Measurements from ENCODE around the gene ZKSCAN3. TPM values are rescaled to one million over a fixed set of nuclear protein-coding genes. Genes with fewer than 3 reads are reported as not detected.

ZKSCAN3 gene
- total and polyA plus RNA-seq, 2 of the 8 experiments (the other 6 are each of a cell fraction or from before 2014, with no cell fraction given), result 2.7 to 9.8 TPM

DNA sequence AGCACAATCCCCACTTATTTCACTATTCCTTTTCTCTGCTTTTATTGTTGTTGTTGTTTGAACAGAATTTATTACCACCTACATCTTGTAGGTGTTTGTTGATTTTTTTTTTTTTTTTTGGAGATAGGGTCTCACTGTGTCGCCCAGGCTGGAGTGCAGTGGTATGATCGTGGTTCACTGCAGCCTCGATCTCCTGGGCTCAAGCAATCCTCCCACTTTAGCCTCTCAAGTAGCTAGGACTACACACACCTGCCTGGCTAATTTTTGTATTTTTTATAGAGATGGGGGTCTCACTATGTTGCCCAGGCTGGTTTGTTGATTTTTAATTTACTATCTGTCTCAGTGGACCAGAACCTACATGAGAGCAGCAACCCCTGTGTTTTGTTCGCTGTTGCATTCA is 46.2 kb downstream of the ZKSCAN3 start:
- CTCF ChIA-PET (ENCODE audit: partially characterized antibody), result interaction anchor here (0.7 to 1.3 kb wide), 3 partner anchors 12 to 40 kb away, joined by 3 to 4 read pairs (median 3); no protein-coding TSS in a partner anchor
- H2BK5ac ChIP-seq (ENCODE audit: low read depth, low read length), result no peak overlapping the region
- no peak overlapping the region for H3K14ac ChIP-seq (ENCODE audit: insufficient read length)
- H3K18ac ChIP-seq (ENCODE audit: extremely low read depth, low read length), result no peak overlapping the region
- H3K27me3 ChIP-seq (replicated peaks in 1 of 4; ENCODE audit: control insufficient read depth in 3 of 4, extremely low read depth in 1 of 4, insufficient read depth in 3 of 4, low read length in 3 of 4), result no peaks in the 10 kb centered on the region
- H3K36me3 ChIP-seq (ENCODE audit: control insufficient read depth in 2 of 4, insufficient read depth in 4 of 4, low read length in 3 of 4), result peaks cover 9 to 48% (median 26%) of the 10 kb centered on the region in 4 experiments
- no peak overlapping the region for H3K4ac ChIP-seq (replicated peaks; ENCODE audit: insufficient read length, low read depth, low read length)
- no peak overlapping the region for H3K9ac ChIP-seq (replicated peaks in 1 of 4; ENCODE audit: extremely low read depth in 1 of 4, low read depth in 3 of 4, low read length in 3 of 4)
- no peak for DNase-seq (ENCODE audit: low read depth in 1 of 2, low spot score in 2 of 2)
- peaks cover 0 to 56% of the 10 kb centered on the region in 2 experiments; a peak in 3 of 4 replicates for H3K79me2 ChIP-seq (ENCODE audit: control insufficient read depth in 1 of 2, insufficient read depth in 2 of 2, low read length in 2 of 2)
- H3K23ac ChIP-seq (ENCODE audit: insufficient read length), result no peak overlapping the region
- H2BK15ac ChIP-seq (ENCODE audit: low read length), result no peak overlapping the region
- H3K23me2 ChIP-seq (ENCODE audit: low read depth, low read length), result no peaks in the 10 kb centered on the region
- H2AK5ac ChIP-seq (ENCODE audit: low read depth, low read length), result no peak overlapping the region
- H3K4me1 ChIP-seq (replicated peaks in 1 of 4; ENCODE audit: control insufficient read depth in 3 of 4, insufficient read depth in 4 of 4, low read length in 3 of 4), result peaks cover 0 to 2% (median 0%) of the 10 kb centered on the region in 4 experiments; a peak in 4 of 7 replicates
- no peak overlapping the region for H3K4me3 ChIP-seq (ENCODE audit: extremely low read depth in 1 of 4, insufficient read depth in 2 of 4, low read depth in 3 of 4, low read length in 4 of 4)
- H4K20me1 ChIP-seq (replicated peaks in 1 of 2; ENCODE audit: control insufficient read depth in 1 of 2, insufficient read depth in 2 of 2, low read length in 2 of 2), result peaks cover 3 to 5% of the 10 kb centered on the region in 2 experiments
- no peak overlapping the region for H4K8ac ChIP-seq (ENCODE audit: extremely low read depth, insufficient read depth, low read length)
- no peak overlapping the region for H2BK120ac ChIP-seq (replicated peaks; ENCODE audit: low read depth, low read length)
- WGBS, 2 experiments (ENCODE audit: extremely low coverage in 1 of 2, insufficient coverage in 1 of 2, insufficient read length in 1 of 2, insufficient replicate concordance in 2 of 2, low coverage in 1 of 2, low lambda C conversion rate in 2 of 2, missing lambda C conversion rate in 1 of 2), result 97% methylated on average over 4 of the region's 4 CpGs; no CpG with 5 or more reads in 1 of the 2 experiments
- H2BK20ac ChIP-seq (ENCODE audit: low read length), result no peak overlapping the region
- no peaks in the 10 kb centered on the region for H3K9me3 ChIP-seq (ENCODE audit: insufficient read depth in 2 of 2, low read depth in 1 of 2, low read length in 1 of 2)
- no peak overlapping the region for H2AFZ ChIP-seq (ENCODE audit: low read length)
- no peak overlapping the region for H3K56ac ChIP-seq (replicated peaks; ENCODE audit: insufficient read length, low read depth, low read length)
- H4K5ac ChIP-seq (ENCODE audit: insufficient read length, low read depth, low read length), result no peak overlapping the region
- FAIRE-seq, result no peak
- no peak overlapping the region for H4K91ac ChIP-seq (replicated peaks; ENCODE audit: insufficient read length, low read length)
- no peaks in the 10 kb centered on the region; the same call in 1 of the 2 replicates for H3K79me1 ChIP-seq (ENCODE audit: low read depth, low read length)
- no peak overlapping the region for H2BK12ac ChIP-seq (ENCODE audit: low read depth, low read length)
- H3K4me2 ChIP-seq (ENCODE audit: insufficient read depth in 1 of 2, low read depth in 2 of 2, low read length in 2 of 2), result no peak overlapping the region
- POLR2A ChIA-PET (ENCODE audit: partially characterized antibody), result interaction anchor here (7.1 kb wide), 1 partner anchor 12 kb away, joined by 62 read pairs; no protein-coding TSS in a partner anchor
- no peak overlapping the region for H3K27ac ChIP-seq (ENCODE audit: low read depth, low read length)
- no peak for TF ChIP-seq TEAD4 (IDR thresholded peaks at IDR 0.05; ENCODE audit: low read depth, low read length)
- TF ChIP-seq KDM4A (IDR thresholded peaks at IDR 0.05; ENCODE audit: low read depth, low read length, severe bottlenecking), result no peak
- TF ChIP-seq PHF8 (conservative IDR thresholded peaks at IDR 0.05; ENCODE audit: low read depth, low read length), result no peak
- no peak for TF ChIP-seq CEBPB (IDR thresholded peaks at IDR 0.05; ENCODE audit: low read depth, low read length)
- TF ChIP-seq, protein P1, sequence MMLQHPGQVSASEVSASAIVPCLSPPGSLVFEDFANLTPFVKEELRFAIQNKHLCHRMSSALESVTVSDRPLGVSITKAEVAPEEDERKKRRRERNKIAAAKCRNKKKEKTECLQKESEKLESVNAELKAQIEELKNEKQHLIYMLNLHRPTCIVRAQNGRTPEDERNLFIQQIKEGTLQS (IDR thresholded peaks at IDR 0.05; ENCODE audit: insufficient read depth, low read depth, low read length), result no peak
- TF ChIP-seq KDM5A (IDR thresholded peaks at IDR 0.05; ENCODE audit: low read length), result no peak
- no peak for TF ChIP-seq KDM1A (IDR thresholded peaks at IDR 0.05; ENCODE audit: borderline replicate concordance, low read length)
- TF ChIP-seq ASH2L (IDR thresholded peaks at IDR 0.05; ENCODE audit: low read length), result no peak
- no peak for TF ChIP-seq CREB1 (IDR thresholded peaks at IDR 0.05)
- TF ChIP-seq BACH1 (IDR thresholded peaks at IDR 0.05; ENCODE audit: low read length), result no peak
- no peak for TF ChIP-seq GABPA (IDR thresholded peaks at IDR 0.05; ENCODE audit: borderline replicate concordance, insufficient read depth, low read length)
- no peak for TF ChIP-seq TBP (IDR thresholded peaks at IDR 0.05; ENCODE audit: low read depth, low read length)
- TF ChIP-seq, protein P2, sequence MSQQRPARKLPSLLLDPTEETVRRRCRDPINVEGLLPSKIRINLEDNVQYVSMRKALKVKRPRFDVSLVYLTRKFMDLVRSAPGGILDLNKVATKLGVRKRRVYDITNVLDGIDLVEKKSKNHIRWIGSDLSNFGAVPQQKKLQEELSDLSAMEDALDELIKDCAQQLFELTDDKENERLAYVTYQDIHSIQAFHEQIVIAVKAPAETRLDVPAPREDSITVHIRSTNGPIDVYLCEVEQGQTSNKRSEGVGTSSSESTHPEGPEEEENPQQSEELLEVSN (IDR thresholded peaks at IDR 0.05), result no peak

Data from H1 (cell line).